ENCODE results near the gene TRIM8. TPM values are rescaled to one million over a fixed set of nuclear protein-coding genes. Genes with fewer than 3 reads are reported as not detected.

TRIM8 gene
- total and polyA plus RNA-seq, 2 of the 8 experiments (the other 6 are each of a cell fraction or from before 2014, with no cell fraction given), result 24.9 to 38.8 TPM

GRCh38 chr10:102669206-102670064 lies 25.2 kb downstream of the TRIM8 start:
- DNase-seq (ENCODE audit: low read depth in 1 of 2, low spot score in 2 of 2) (peak in 1 of 2 experiments; percentile 89), FAIRE-seq (no peak)
- Histone ChIP-seq H2BK15ac (ENCODE audit: low read length) (peak overlapping the region; percentile 46; the same call in 1 of the 2 replicates), H3K18ac (ENCODE audit: extremely low read depth, low read length) (no peak overlapping the region; the same call in 1 of the 2 replicates), H4K91ac (replicated peaks; ENCODE audit: insufficient read length, low read length) (peak overlapping the region; percentile 34), H3K4ac (replicated peaks; ENCODE audit: insufficient read length, low read depth, low read length) (peak overlapping the region; percentile 42), H2AK5ac (ENCODE audit: low read depth, low read length) (peak overlapping the region; percentile 53; the same call in 1 of the 2 replicates), H3K27me3 (replicated peaks in 1 of 4; ENCODE audit: control insufficient read depth in 3 of 4, extremely low read depth in 1 of 4, insufficient read depth in 3 of 4, low read length in 3 of 4) (no peaks in the 10 kb centered on the region), H2AFZ (ENCODE audit: low read length) (no peak overlapping the region), H2BK12ac (ENCODE audit: low read depth, low read length) (peak overlapping the region; percentile 75; the same call in 1 of the 2 replicates), H2BK5ac (ENCODE audit: low read depth, low read length) (peak overlapping the region; percentile 83), H3K27ac (ENCODE audit: low read depth, low read length) (no peak overlapping the region; the same call in 1 of the 2 replicates), H3K79me1 (ENCODE audit: low read depth, low read length) (no peaks in the 10 kb centered on the region), H3K4me2 (ENCODE audit: insufficient read depth in 1 of 2, low read depth in 2 of 2, low read length in 2 of 2) (peak overlapping the region in 1 of 2 experiments; percentile 25; a peak in 1 of 4 replicates), H4K8ac (ENCODE audit: extremely low read depth, insufficient read depth, low read length) (peak overlapping the region; percentile 65; the same call in 1 of the 2 replicates), H3K23ac (ENCODE audit: insufficient read length) (no peak overlapping the region), H4K20me1 (replicated peaks in 1 of 2; ENCODE audit: control insufficient read depth in 1 of 2, insufficient read depth in 2 of 2, low read length in 2 of 2) (no peaks in the 10 kb centered on the region), H3K9ac (replicated peaks in 1 of 4; ENCODE audit: extremely low read depth in 1 of 4, low read depth in 3 of 4, low read length in 3 of 4) (no peak overlapping the region), H3K23me2 (ENCODE audit: low read depth, low read length) (no peaks in the 10 kb centered on the region), H2BK20ac (ENCODE audit: low read length) (peak overlapping the region; percentile 80; the same call in 1 of the 2 replicates), H3K4me1 (replicated peaks in 1 of 4; ENCODE audit: control insufficient read depth in 3 of 4, insufficient read depth in 4 of 4, low read length in 3 of 4) (peaks cover 14 to 32% (median 21%) of the 10 kb centered on the region in 4 experiments), H4K5ac (ENCODE audit: insufficient read length, low read depth, low read length) (no peak overlapping the region), H2BK120ac (replicated peaks; ENCODE audit: low read depth, low read length) (no peak overlapping the region), H3K56ac (replicated peaks; ENCODE audit: insufficient read length, low read depth, low read length) (no peak overlapping the region), H3K36me3 (ENCODE audit: control insufficient read depth in 2 of 4, insufficient read depth in 4 of 4, low read length in 3 of 4) (no peaks in the 10 kb centered on the region), H3K79me2 (ENCODE audit: control insufficient read depth in 1 of 2, insufficient read depth in 2 of 2, low read length in 2 of 2) (no peaks in the 10 kb centered on the region), H3K4me3 (ENCODE audit: extremely low read depth in 1 of 4, insufficient read depth in 2 of 4, low read depth in 3 of 4, low read length in 4 of 4) (no peak overlapping the region), H3K14ac (ENCODE audit: insufficient read length) (no peak overlapping the region), H3K9me3 (ENCODE audit: insufficient read depth in 2 of 2, low read depth in 1 of 2, low read length in 1 of 2) (no peaks in the 10 kb centered on the region)
- POLR2A ChIA-PET (ENCODE audit: partially characterized antibody), result interaction anchor here (1.0 to 3.0 kb wide), 4 partner anchors 9 to 24 kb away, joined by 3 to 22 read pairs (median 6); partner anchors contain the start of gene TRIM8
- CTCF ChIA-PET (ENCODE audit: partially characterized antibody), result interaction anchor here (0.6 to 13.0 kb wide), 34 partner anchors 7 to 576 kb away, joined by 3 to 145 read pairs (median 4); partner anchors contain the start of gene TRIM8
- WGBS, 2 experiments (ENCODE audit: extremely low coverage in 1 of 2, insufficient coverage in 1 of 2, insufficient read length in 1 of 2, insufficient replicate concordance in 2 of 2, low coverage in 1 of 2, low lambda C conversion rate in 2 of 2, missing lambda C conversion rate in 1 of 2), result 78% methylated on average over 5 of the region's 7 CpGs; no CpG with 5 or more reads in 1 of the 2 experiments
- no peak for TF ChIP-seq SIRT6 (IDR thresholded peaks at IDR 0.05; ENCODE audit: low read length)
- no peak for TF ChIP-seq TAF1 (IDR thresholded peaks at IDR 0.05; ENCODE audit: low read depth, low read length)
- TF ChIP-seq YY1 (IDR thresholded peaks at IDR 0.05; ENCODE audit: low read depth, low read length), result 0 out of 2 replicates have a peak, but pooled peaks have one; percentile 14
- peak; percentile 80 to 94 (median 81) for TF ChIP-seq CTCF (IDR thresholded peaks at IDR 0.05; ENCODE audit: control extremely low read depth in 1 of 3, insufficient read depth in 1 of 3, low read depth in 1 of 3, low read length in 3 of 3)
